ENCODE results near the gene POLRMT.

POLRMT gene

DNA sequence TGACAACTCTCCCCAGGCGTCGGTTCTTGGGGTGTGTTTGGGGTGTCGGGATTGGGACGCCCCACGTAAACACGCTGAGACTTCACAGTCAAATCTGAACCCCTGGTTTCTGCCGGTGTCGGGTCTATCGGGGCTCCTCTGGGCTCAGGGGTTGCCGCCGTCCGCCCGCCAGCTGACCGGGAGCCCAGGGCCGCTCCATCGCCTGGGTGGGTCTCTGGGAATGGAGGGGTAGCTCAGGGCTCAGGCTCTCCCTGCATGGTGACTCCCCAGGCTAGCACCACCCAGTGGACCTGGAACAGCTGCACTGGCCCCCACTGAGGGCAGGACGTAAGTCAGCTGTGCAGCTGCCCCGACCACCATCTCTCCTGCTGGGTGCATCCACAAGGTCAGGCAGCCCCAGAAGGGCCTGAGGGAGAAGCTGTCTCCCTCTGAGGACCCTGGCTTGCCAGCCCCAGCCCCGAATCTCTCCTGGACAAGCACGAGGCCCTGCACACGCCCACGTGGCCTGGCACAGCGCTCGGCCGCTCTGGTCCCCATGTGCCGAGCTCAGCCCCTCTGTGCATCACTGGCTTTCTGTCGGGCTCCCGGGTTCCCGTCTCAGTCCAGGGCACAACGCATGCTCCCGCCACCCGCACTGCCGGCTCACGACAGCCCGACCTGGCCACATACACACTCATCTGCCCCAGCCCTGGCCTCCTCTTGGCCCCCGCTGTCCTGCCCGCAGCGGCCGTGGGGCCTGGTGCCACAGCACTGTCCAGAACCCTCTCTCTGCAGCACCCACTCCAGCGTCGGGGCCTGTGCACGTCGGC lies 23.6 kb upstream of the POLRMT start:
- no peak for DNase-seq (ENCODE audit: low read depth)
- no peak overlapping the region for H3K4me3 ChIP-seq (replicated peaks; ENCODE audit: low read depth, low read length)
- TF ChIP-seq, protein P1, sequence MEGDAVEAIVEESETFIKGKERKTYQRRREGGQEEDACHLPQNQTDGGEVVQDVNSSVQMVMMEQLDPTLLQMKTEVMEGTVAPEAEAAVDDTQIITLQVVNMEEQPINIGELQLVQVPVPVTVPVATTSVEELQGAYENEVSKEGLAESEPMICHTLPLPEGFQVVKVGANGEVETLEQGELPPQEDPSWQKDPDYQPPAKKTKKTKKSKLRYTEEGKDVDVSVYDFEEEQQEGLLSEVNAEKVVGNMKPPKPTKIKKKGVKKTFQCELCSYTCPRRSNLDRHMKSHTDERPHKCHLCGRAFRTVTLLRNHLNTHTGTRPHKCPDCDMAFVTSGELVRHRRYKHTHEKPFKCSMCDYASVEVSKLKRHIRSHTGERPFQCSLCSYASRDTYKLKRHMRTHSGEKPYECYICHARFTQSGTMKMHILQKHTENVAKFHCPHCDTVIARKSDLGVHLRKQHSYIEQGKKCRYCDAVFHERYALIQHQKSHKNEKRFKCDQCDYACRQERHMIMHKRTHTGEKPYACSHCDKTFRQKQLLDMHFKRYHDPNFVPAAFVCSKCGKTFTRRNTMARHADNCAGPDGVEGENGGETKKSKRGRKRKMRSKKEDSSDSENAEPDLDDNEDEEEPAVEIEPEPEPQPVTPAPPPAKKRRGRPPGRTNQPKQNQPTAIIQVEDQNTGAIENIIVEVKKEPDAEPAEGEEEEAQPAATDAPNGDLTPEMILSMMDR (IDR thresholded peaks at IDR 0.05; ENCODE audit: low read length, missing control alignments), result no peak

DNA sequence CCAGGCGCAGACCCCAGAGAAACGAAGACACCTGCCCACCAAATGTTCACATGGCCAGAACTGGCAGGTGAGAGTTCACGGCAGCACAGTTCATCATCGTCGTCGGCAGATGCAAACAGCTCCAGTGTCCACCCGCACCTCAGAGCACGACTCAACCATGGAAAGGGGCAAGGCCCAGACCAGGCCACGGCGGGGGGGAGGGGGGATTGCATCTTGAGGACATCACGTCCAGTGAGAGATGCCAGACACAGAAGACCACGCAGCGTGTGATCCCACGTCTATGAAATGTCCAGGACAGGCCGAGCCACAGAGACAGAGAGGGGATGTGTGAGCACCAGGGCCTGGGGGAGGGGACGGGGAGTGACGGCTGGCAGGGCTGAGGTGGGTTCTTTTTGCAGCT lies 22.4 kb upstream of the POLRMT start:
- no peak for DNase-seq (ENCODE audit: low read depth)
- no peak overlapping the region for H3K4me3 ChIP-seq (replicated peaks; ENCODE audit: low read depth, low read length)
- TF ChIP-seq, protein P1 (IDR thresholded peaks at IDR 0.05; ENCODE audit: low read length, missing control alignments), result no peak

- TF ChIP-seq, protein P1 (IDR thresholded peaks at IDR 0.05; ENCODE audit: low read length, missing control alignments), result no peak
- no peak for DNase-seq (ENCODE audit: low read depth)
- no peak overlapping the region for H3K4me3 ChIP-seq (replicated peaks; ENCODE audit: low read depth, low read length)
Observed at GRCh38 chr19:653425-653824, 20.1 kb upstream of the POLRMT start.

GRCh38 chr19:652467-653389 lies 19.4 kb upstream of the POLRMT start:
- no peak overlapping the region for H3K4me3 ChIP-seq (replicated peaks; ENCODE audit: low read depth, low read length)
- TF ChIP-seq, protein P1 (IDR thresholded peaks at IDR 0.05; ENCODE audit: low read length, missing control alignments), result no peak
- no peak for DNase-seq (ENCODE audit: low read depth)

- TF ChIP-seq, protein P1 (IDR thresholded peaks at IDR 0.05; ENCODE audit: low read length, missing control alignments), result no peak
- no peak for DNase-seq (ENCODE audit: low read depth)
- no peak overlapping the region for H3K4me3 ChIP-seq (replicated peaks; ENCODE audit: low read depth, low read length)
Observed at GRCh38 chr19:651991-652390, 18.7 kb upstream of the POLRMT start.

- TF ChIP-seq, protein P1 (IDR thresholded peaks at IDR 0.05; ENCODE audit: low read length, missing control alignments), result no peak
- DNase-seq (ENCODE audit: low read depth), result no peak
- H3K4me3 ChIP-seq (replicated peaks; ENCODE audit: low read depth, low read length), result no peak overlapping the region
Observed at GRCh38 chr19:651114-651818, 17.9 kb upstream of the POLRMT start.
